GM21526 (cell line): ENCODE data around the gene ZNF556.
"Not testable (repeated sequence)": the region's sequence is repeated elsewhere in the genome, so short reads cannot be mapped to it uniquely, and the experiment has no call there.

Experiments
- ATAC-seq: cut with Tn5 transposase; IDR thresholded peaks from one replicate; pipeline ENCODE4 v1.9.1; 2021; ENCODE audit warnings: moderate library complexity; ENCODE audit not compliant: unreplicated experiment, low FRiP score

The ZNF556 gene

GRCh38 chr19:2852598-2852997 is 14.5 kb upstream of the ZNF556 start:
- no peak for ATAC-seq

- no peak for ATAC-seq
Observed at GRCh38 chr19:2853015-2853606, 14.0 kb upstream of the ZNF556 start.

- ATAC-seq = no peak
Observed at GRCh38 chr19:2854849-2855248, 12.3 kb upstream of the ZNF556 start.

GRCh38 chr19:2856457-2857050 is 10.6 kb upstream of the ZNF556 start:
- ATAC-seq = no peak

- no peak for ATAC-seq
Observed at GRCh38 chr19:2858864-2859263, 8.3 kb upstream of the ZNF556 start.

- ATAC-seq = no peak
Observed at GRCh38 chr19:2863816-2864215, 3.3 kb upstream of the ZNF556 start.

- no peak for ATAC-seq
Observed at GRCh38 chr19:2865334-2866100, 1.6 kb upstream of the ZNF556 start.

- no peak for ATAC-seq
Observed at GRCh38 chr19:2866495-2867024, 575 bp upstream of the ZNF556 start.

GRCh38 chr19:2869618-2870017 is 2.5 kb downstream of the ZNF556 start:
- no peak for ATAC-seq

- not testable (repeated sequence) for ATAC-seq
Observed at GRCh38 chr19:2872175-2872574, 5.0 kb downstream of the ZNF556 start.

- no peak for ATAC-seq
Observed at GRCh38 chr19:2877398-2878331, 10.5 kb downstream of the ZNF556 start.

GRCh38 chr19:2883686-2884439 is 16.7 kb downstream of the ZNF556 start:
- ATAC-seq = no peak

GRCh38 chr19:2885736-2886135 is 18.6 kb downstream of the ZNF556 start:
- ATAC-seq = no peak

- no peak for ATAC-seq
Observed at GRCh38 chr19:2887391-2887914, 20.3 kb downstream of the ZNF556 start.

- no peak for ATAC-seq
Observed at GRCh38 chr19:2888731-2889224, 21.6 kb downstream of the ZNF556 start.

GRCh38 chr19:2890531-2890930 is 23.4 kb downstream of the ZNF556 start:
- ATAC-seq = not testable (repeated sequence)

- ATAC-seq = no peak
Observed at GRCh38 chr19:2896694-2897093, 29.6 kb downstream of the ZNF556 start.

GRCh38 chr19:2900296-2901252 is 33.4 kb downstream of the ZNF556 start, which contains the start of gene ZNF57:
Gene ZNF57 (plus strand): TSS chr19:2900928. CDS start chr19:2901046, 118 bp downstream.
- peak; percentile 70 for ATAC-seq
